A549 (cell line): ENCODE measurements around the gene SLC35A3. TPM values are rescaled to one million over a fixed set of nuclear protein-coding genes. Genes with fewer than 3 reads are reported as not detected.

Experiments
- ATAC-seq, 2 experiments: fragments of 200-7000 bp in 1 of 2; fragments of >200 bp in 1 of 2; cut with Nextera tagmentation in 1 of 2; cut with Tn5 transposase in 1 of 2; 3 replicates each; pipeline versions ENCODE4 v1.8.0 to v1.9.1; 2018 to 2020; ENCODE audit warnings: mild to moderate bottlenecking in 1 of 2, moderate library complexity in 1 of 2
- CTCF ChIA-PET: fragments of 300-600 bp; sonication (Branson Sonifier 250); formaldehyde crosslinking; extraction: SDS; loops from one replicate; lab custom pipeline; 2021; ENCODE audit warnings: antibody characterized with exemption, inconsistent platforms; lab: Yijun Ruan, JAX
- POLR2A ChIA-PET: fragments of 350-600 bp; formaldehyde crosslinking; extraction: SDS; loops from one replicate; lab custom pipeline; 2021; ENCODE audit warnings: antibody characterized with exemption, inconsistent platforms; lab: Yijun Ruan, JAX
- DNase-seq, 2 experiments: peaks; one replicate each; pipeline versions ENCODE4 v3.0.0 to v3.0.0-alpha.2; 2011 to 2016; ENCODE audit warnings: low read depth in 1 of 2, low spot score in 1 of 2
- FAIRE-seq: peaks from 2 replicates; lab custom pipeline; 2011; peaks lifted over from hg19 to GRCh38; lab: Jason Lieb, UNC
- H3K27ac ChIP-seq, 2 experiments: fragments of >200 bp; sonication (Bioruptor Twin); formaldehyde crosslinking; 3 replicates each; pipeline ENCODE4 v1.5.1; 2016 to 2017
- H3K4me1 ChIP-seq: fragments of >200 bp; sonication (Bioruptor Twin); formaldehyde crosslinking; 3 replicates; pipeline ENCODE4 v1.6.1; 2016
- H3K4me2 ChIP-seq: fragments of >200 bp; sonication (Bioruptor Twin); formaldehyde crosslinking; 3 replicates; pipeline ENCODE4 v1.6.1; 2016
- H3K4me3 ChIP-seq: fragments of >200 bp; sonication (Bioruptor Twin); formaldehyde crosslinking; 3 replicates; pipeline ENCODE4 v1.5.1; 2016
- H3K9me3 ChIP-seq: fragments of >200 bp; sonication (Bioruptor Twin); formaldehyde crosslinking; 3 replicates; pipeline ENCODE4 v1.6.1; 2016
- BHLHE40 ChIP-seq: IDR thresholded peaks from 2 replicates; pipeline ENCODE4 v1.6.1; 2012; ENCODE audit warnings: low read depth, low read length, inconsistent platforms
- CHD2 ChIP-seq: fragments of 150-350 bp; IDR thresholded peaks from 2 replicates; pipeline ENCODE4 v1.6.1; 2014; ENCODE audit warnings: low read length; ENCODE audit not compliant: partially characterized antibody
- EHF ChIP-seq: fragments of 250-450 bp; sonication (Bioruptor Pico); IDR thresholded peaks from 2 replicates; pipeline ENCODE4 v1.5.0; 2020; ENCODE audit warnings: mild to moderate bottlenecking
- FOSB ChIP-seq: fragments of 250-450 bp; sonication (Bioruptor Pico); IDR thresholded peaks from 2 replicates; pipeline ENCODE4 v1.5.0; 2020; ENCODE audit warnings: mild to moderate bottlenecking, moderate library complexity
- FOXS1 ChIP-seq: fragments of 250-450 bp; sonication (Bioruptor Pico); IDR thresholded peaks from 2 replicates; pipeline ENCODE4 v1.5.0; 2020; ENCODE audit warnings: mild to moderate bottlenecking, moderate library complexity
- GATA3 ChIP-seq: IDR thresholded peaks from 2 replicates; pipeline ENCODE4 v1.6.1; 2012; ENCODE audit warnings: borderline replicate concordance
- HDAC2 ChIP-seq: fragments of 200-600 bp; sonication (generic); IDR thresholded peaks from 2 replicates; pipeline ENCODE4 v1.6.1; 2016
- HEYL ChIP-seq: fragments of 250-450 bp; sonication (Bioruptor Pico); IDR thresholded peaks from 2 replicates; pipeline ENCODE4 v1.8.0; 2021; ENCODE audit warnings: mild to moderate bottlenecking, moderate library complexity
- JUN ChIP-seq, 2 experiments: fragments of >200 bp; sonication (Bioruptor Twin); formaldehyde crosslinking; IDR thresholded peaks; 2 replicates in 1 of 2; 3 replicates in 1 of 2; pipeline ENCODE4 v1.6.1; 2016 to 2017
- KDM1A ChIP-seq: fragments of 200-600 bp; sonication (generic); IDR thresholded peaks from 2 replicates; pipeline ENCODE4 v1.6.1; 2016; ENCODE audit warnings: low read depth, mild to moderate bottlenecking
- KDM5A ChIP-seq: fragments of 200-600 bp; sonication (generic); IDR thresholded peaks from 2 replicates; pipeline ENCODE4 v1.6.1; 2016; ENCODE audit warnings: antibody characterized with exemption, mild to moderate bottlenecking
- POLR2A ChIP-seq: IDR thresholded peaks from 2 replicates; pipeline ENCODE4 v1.6.1; 2012; ENCODE audit warnings: mild to moderate bottlenecking, low read length
- RCOR1 ChIP-seq: fragments of 150-350 bp; IDR thresholded peaks from 2 replicates; pipeline ENCODE4 v1.6.1; 2014; ENCODE audit warnings: antibody characterized with exemption, low read length, low read depth
- RFX5 ChIP-seq: fragments of 450-650 bp; IDR thresholded peaks from 2 replicates; pipeline ENCODE4 v1.7.1; 2014; ENCODE audit warnings: antibody characterized with exemption, mild to moderate bottlenecking, moderate library complexity
- TFCP2L1 ChIP-seq: fragments of 250-450 bp; sonication (Bioruptor Pico); IDR thresholded peaks from 2 replicates; pipeline ENCODE4 v1.5.0; 2021; ENCODE audit warnings: mild to moderate bottlenecking
- ZFP36 ChIP-seq: fragments of 450-650 bp; IDR thresholded peaks from 2 replicates; pipeline ENCODE4 v1.6.1; 2014; ENCODE audit warnings: borderline replicate concordance; ENCODE audit not compliant: partially characterized antibody
- ZSCAN20 ChIP-seq: fragments of 250-450 bp; sonication (Bioruptor Pico); IDR thresholded peaks from 2 replicates; pipeline ENCODE4 v1.8.0; 2022; ENCODE audit warnings: mild to moderate bottlenecking, moderate library complexity
- WGBS: methylation state at CpG from one replicate; pipeline ENCODE4 v1.1.6; 2017; ENCODE audit errors: missing lambda C conversion rate; 5-methylcytosine and 5-hydroxymethylcytosine counted together
- polyA plus RNA-seq, 4 experiments: library from polyadenylated mRNA; depleted of rRNA in 3 of 4; stranded (reverse); fragments of >200 nt; fragmentation: RNase III in 1 of 4; extraction: RNeasy Plus Mini Kit Qiagen cat#74134 plus additional on column Dnase treatment in 1 of 4; gene quantifications; 2 replicates in 3 of 4; 3 replicates in 1 of 4; pipeline ENCODE4 v1.2.3, GENCODE V29; 2011 to 2017
- TF ChIP-seq, protein P1 (sequence below): IDR thresholded peaks from 2 replicates; pipeline ENCODE4 v1.6.1; 2012; ENCODE audit warnings: low read depth, borderline replicate concordance
- TF ChIP-seq, protein P2 (sequence below): fragments of 250-450 bp; sonication (Bioruptor Pico); IDR thresholded peaks from 2 replicates; pipeline ENCODE4 v1.5.0; 2020; ENCODE audit warnings: low read depth, mild to moderate bottlenecking, moderate library complexity
- TF ChIP-seq, protein P3 (sequence below): IDR thresholded peaks from 2 replicates; pipeline ENCODE4 v1.6.1; 2012
- TF ChIP-seq, protein P4 (sequence below): fragments of 200-600 bp; sonication (generic); IDR thresholded peaks from 2 replicates; pipeline ENCODE4 v1.6.1; 2016; ENCODE audit warnings: antibody characterized with exemption, mild to moderate bottlenecking, moderate library complexity

SLC35A3 gene
- polyA plus RNA-seq, 2 of the 4 experiments (the other 2 are of a cell fraction): 9.6 to 15.1 TPM

DNA sequence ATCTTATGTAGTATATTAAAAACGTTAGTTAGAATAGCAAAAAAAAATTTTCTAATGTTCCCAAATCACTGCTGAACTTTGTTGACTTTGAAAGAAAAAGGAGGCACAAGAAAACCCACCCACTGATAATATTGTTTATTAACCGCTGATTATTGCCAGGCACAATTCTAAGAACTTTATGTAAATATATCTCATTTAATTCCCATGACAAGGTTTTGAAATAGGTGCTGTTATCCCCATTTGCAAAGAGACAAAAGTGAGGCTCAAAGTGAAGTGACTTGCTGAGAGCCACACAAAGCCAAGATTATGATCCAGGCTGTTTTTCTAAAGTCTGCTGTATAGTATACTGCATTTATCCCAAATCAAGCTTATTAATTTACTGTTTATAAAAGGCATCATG lies 106.5 kb downstream of the SLC35A3 start:
- Histone ChIP-seq H3K27ac (no peak overlapping the region), H3K4me2 (no peak overlapping the region), H3K9me3 (no peaks in the 10 kb centered on the region), H3K4me3 (no peak overlapping the region), H3K4me1 (no peaks in the 10 kb centered on the region)
- ChIA-PET CTCF (interaction anchor here (0.6 kb wide), 2 partner anchors 34 to 90 kb away, joined by 4 to 6 read pairs; no protein-coding TSS in a partner anchor), POLR2A (no interaction called here)
- DNase-seq: no peak
- 83% methylated on average over 2 of the region's 2 CpGs for WGBS
- no peak for FAIRE-seq
- TF ChIP-seq ZFP36 (no peak), RCOR1 (no peak), ZSCAN20 (CRISPR knock-in tag) (no peak), KDM1A (no peak), KDM5A (no peak), RFX5 (no peak), POLR2A (no peak), BHLHE40 (no peak), TFCP2L1 (CRISPR knock-in tag) (no peak), FOSB (CRISPR knock-in tag) (no peak), JUN (IDR thresholded peaks at IDR 0.05) (no peak), HEYL (CRISPR knock-in tag) (no peak), GATA3 (no peak), HDAC2 (no peak)
- TF ChIP-seq, protein P1, sequence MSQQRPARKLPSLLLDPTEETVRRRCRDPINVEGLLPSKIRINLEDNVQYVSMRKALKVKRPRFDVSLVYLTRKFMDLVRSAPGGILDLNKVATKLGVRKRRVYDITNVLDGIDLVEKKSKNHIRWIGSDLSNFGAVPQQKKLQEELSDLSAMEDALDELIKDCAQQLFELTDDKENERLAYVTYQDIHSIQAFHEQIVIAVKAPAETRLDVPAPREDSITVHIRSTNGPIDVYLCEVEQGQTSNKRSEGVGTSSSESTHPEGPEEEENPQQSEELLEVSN: no peak
- TF ChIP-seq, protein P2, sequence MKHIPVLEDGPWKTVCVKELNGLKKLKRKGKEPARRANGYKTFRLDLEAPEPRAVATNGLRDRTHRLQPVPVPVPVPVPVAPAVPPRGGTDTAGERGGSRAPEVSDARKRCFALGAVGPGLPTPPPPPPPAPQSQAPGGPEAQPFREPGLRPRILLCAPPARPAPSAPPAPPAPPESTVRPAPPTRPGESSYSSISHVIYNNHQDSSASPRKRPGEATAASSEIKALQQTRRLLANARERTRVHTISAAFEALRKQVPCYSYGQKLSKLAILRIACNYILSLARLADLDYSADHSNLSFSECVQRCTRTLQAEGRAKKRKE (CRISPR knock-in tag): no peak
- TF ChIP-seq, protein P3, sequence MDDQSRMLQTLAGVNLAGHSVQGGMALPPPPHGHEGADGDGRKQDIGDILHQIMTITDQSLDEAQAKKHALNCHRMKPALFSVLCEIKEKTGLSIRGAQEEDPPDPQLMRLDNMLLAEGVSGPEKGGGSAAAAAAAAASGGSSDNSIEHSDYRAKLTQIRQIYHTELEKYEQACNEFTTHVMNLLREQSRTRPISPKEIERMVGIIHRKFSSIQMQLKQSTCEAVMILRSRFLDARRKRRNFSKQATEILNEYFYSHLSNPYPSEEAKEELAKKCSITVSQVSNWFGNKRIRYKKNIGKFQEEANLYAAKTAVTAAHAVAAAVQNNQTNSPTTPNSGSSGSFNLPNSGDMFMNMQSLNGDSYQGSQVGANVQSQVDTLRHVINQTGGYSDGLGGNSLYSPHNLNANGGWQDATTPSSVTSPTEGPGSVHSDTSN: no peak
- ATAC-seq: no peak

DNA sequence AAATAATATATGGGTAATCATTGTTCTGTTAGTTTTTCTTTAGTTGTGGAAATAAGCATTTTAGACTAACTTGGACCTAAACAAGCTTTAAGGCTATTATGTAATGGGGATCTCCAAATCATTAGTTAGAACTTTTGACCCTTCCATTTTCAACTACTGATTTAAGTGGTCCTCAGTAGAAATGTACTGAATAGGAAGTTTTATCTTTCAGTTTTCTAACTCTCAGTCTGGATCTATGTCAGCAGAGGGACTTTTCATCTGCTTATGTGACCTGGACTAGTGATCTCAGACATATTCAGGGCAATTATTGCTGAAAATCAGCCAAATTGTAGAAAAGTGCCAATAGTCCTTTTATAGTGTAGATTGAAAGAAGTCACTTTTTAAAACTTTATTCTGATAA lies 106.9 kb downstream of the SLC35A3 start:
- H3K4me3 ChIP-seq: no peak overlapping the region
- H3K4me1 ChIP-seq: no peaks in the 10 kb centered on the region
- ATAC-seq (no peak), DNase-seq (no peak), FAIRE-seq (no peak)
- no peak for TF ChIP-seq CHD2
- TF ChIP-seq, protein P4, sequence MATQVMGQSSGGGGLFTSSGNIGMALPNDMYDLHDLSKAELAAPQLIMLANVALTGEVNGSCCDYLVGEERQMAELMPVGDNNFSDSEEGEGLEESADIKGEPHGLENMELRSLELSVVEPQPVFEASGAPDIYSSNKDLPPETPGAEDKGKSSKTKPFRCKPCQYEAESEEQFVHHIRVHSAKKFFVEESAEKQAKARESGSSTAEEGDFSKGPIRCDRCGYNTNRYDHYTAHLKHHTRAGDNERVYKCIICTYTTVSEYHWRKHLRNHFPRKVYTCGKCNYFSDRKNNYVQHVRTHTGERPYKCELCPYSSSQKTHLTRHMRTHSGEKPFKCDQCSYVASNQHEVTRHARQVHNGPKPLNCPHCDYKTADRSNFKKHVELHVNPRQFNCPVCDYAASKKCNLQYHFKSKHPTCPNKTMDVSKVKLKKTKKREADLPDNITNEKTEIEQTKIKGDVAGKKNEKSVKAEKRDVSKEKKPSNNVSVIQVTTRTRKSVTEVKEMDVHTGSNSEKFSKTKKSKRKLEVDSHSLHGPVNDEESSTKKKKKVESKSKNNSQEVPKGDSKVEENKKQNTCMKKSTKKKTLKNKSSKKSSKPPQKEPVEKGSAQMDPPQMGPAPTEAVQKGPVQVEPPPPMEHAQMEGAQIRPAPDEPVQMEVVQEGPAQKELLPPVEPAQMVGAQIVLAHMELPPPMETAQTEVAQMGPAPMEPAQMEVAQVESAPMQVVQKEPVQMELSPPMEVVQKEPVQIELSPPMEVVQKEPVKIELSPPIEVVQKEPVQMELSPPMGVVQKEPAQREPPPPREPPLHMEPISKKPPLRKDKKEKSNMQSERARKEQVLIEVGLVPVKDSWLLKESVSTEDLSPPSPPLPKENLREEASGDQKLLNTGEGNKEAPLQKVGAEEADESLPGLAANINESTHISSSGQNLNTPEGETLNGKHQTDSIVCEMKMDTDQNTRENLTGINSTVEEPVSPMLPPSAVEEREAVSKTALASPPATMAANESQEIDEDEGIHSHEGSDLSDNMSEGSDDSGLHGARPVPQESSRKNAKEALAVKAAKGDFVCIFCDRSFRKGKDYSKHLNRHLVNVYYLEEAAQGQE: no peak
- no peak for TF ChIP-seq EHF (CRISPR knock-in tag)
- no peak for TF ChIP-seq FOXS1 (CRISPR knock-in tag)
- ChIA-PET CTCF (interaction anchor here (0.6 kb wide), 2 partner anchors 35 to 91 kb away, joined by 4 to 6 read pairs; no protein-coding TSS in a partner anchor), POLR2A (no interaction called here)
- no peak overlapping the region for H3K27ac ChIP-seq
- H3K9me3 ChIP-seq: no peaks in the 10 kb centered on the region
- no peak overlapping the region for H3K4me2 ChIP-seq
